GM21528 (cell line): Measurements from ENCODE around the gene SRR.
"Not testable (repeated sequence)": the region's sequence is repeated elsewhere in the genome, so short reads cannot be mapped to it uniquely, and the experiment has no call there.

ENCODE experiments used
- ATAC-seq: cut with Tn5 transposase; IDR thresholded peaks from one replicate; pipeline ENCODE4 v1.9.1; 2021; ENCODE audit warnings: mild to moderate bottlenecking, moderate library complexity; ENCODE audit not compliant: unreplicated experiment, low FRiP score

SRR gene

GRCh38 chr17:2283302-2283701 lies 20.4 kb upstream of the SRR start:
- no peak for ATAC-seq

- ATAC-seq, result no peak
Observed at GRCh38 chr17:2289878-2290478, 13.8 kb upstream of the SRR start.

- ATAC-seq, result no peak
Observed at GRCh38 chr17:2292100-2292499, 11.7 kb upstream of the SRR start.

GRCh38 chr17:2295575-2295974 lies 8.2 kb upstream of the SRR start:
- ATAC-seq, result no peak

- ATAC-seq, result no peak
Observed at GRCh38 chr17:2297023-2297422, 6.7 kb upstream of the SRR start.

GRCh38 chr17:2299136-2299535 lies 4.6 kb upstream of the SRR start:
- ATAC-seq, result no peak

GRCh38 chr17:2299756-2300155 lies 4.0 kb upstream of the SRR start:
- no peak for ATAC-seq

- ATAC-seq, result peak; percentile 19
Observed at GRCh38 chr17:2302778-2303203, 959 bp upstream of the SRR start.

- ATAC-seq, result no peak
Observed at GRCh38 chr17:2304931-2305330, 1.2 kb downstream of the SRR start.

- ATAC-seq, result no peak
Observed at GRCh38 chr17:2309338-2310154, 5.8 kb downstream of the SRR start.

GRCh38 chr17:2312736-2313135 lies 9.0 kb downstream of the SRR start:
- no peak for ATAC-seq

- not testable (repeated sequence) for ATAC-seq
Observed at GRCh38 chr17:2316916-2317205, 13.1 kb downstream of the SRR start.

- no peak for ATAC-seq
Observed at GRCh38 chr17:2317796-2318195, 14.0 kb downstream of the SRR start.

GRCh38 chr17:2319051-2319450 lies 15.3 kb downstream of the SRR start:
- ATAC-seq, result no peak

GRCh38 chr17:2321399-2321798 lies 17.6 kb downstream of the SRR start:
- no peak for ATAC-seq

- ATAC-seq, result no peak
Observed at GRCh38 chr17:2323629-2324314, 20.0 kb downstream of the SRR start.

GRCh38 chr17:2331303-2331702 lies 27.6 kb downstream of the SRR start:
- ATAC-seq, result no peak

GRCh38 chr17:2335726-2336214 lies 32.0 kb downstream of the SRR start:
- ATAC-seq, result no peak

- ATAC-seq, result peak; percentile 65
Observed at GRCh38 chr17:2336215-2336851, 32.6 kb downstream of the SRR start, which contains the start of gene TSR1. TSS of gene TSR1 (minus strand) at chr17:2336457. CDS start at chr17:2336427, 30 bp downstream.

- ATAC-seq, result peak; percentile 22
Observed at GRCh38 chr17:2336852-2337543, 33.2 kb downstream of the SRR start, which contains the start of gene SGSM2. TSS of gene SGSM2 (plus strand) at chr17:2337501. CDS start at chr17:2337689, 188 bp downstream.
